GM23338 (cell line): ENCODE results near the gene ELFN1. TPM values are rescaled to one million over a fixed set of nuclear protein-coding genes. Genes with fewer than 3 reads are reported as not detected.

Experiments
- ATAC-seq: fragments of 200-7000 bp; cut with Tn5 transposase; 3 replicates; pipeline ENCODE4 v1.9.1; 2020
- DNase-seq: peaks from one replicate; pipeline ENCODE4 v3.0.0-alpha.2; 2015; ENCODE audit warnings: low spot score
- H2AFZ ChIP-seq: fragments of 200-600 bp; sonication (generic); 2 replicates; pipeline ENCODE4 v1.8.0; 2016; ENCODE audit warnings: antibody characterized with exemption, mild to moderate bottlenecking, moderate library complexity
- H3F3A ChIP-seq: fragments of 200-600 bp; sonication (generic); replicated peaks from 2 replicates; pipeline ENCODE4 v1.8.0; 2017; ENCODE audit warnings: antibody characterized with exemption, mixed run types, low read depth
- H3K27ac ChIP-seq: fragments of 200-600 bp; sonication (generic); 2 replicates; pipeline ENCODE4 v1.6.1; 2016; ENCODE audit warnings: low read depth
- H3K27me3 ChIP-seq: fragments of 200-600 bp; sonication (generic); 2 replicates; pipeline ENCODE4 v1.8.0; 2016; ENCODE audit warnings: mild to moderate bottlenecking, mixed run types, moderate library complexity; ENCODE audit not compliant: insufficient read depth
- H3K36me3 ChIP-seq: fragments of 200-600 bp; sonication (generic); 2 replicates; pipeline ENCODE4 v1.8.0; 2016; ENCODE audit warnings: mild to moderate bottlenecking; ENCODE audit not compliant: insufficient read depth
- H3K4me1 ChIP-seq: fragments of 200-600 bp; sonication (generic); 2 replicates; pipeline ENCODE4 v1.8.0; 2016; ENCODE audit warnings: mild to moderate bottlenecking, moderate library complexity; ENCODE audit not compliant: insufficient read depth
- H3K4me2 ChIP-seq: fragments of 200-600 bp; sonication (generic); 2 replicates; pipeline ENCODE4 v1.7.1; 2017; ENCODE audit warnings: mixed run types
- H3K4me3 ChIP-seq: fragments of 200-600 bp; sonication (generic); 2 replicates; pipeline ENCODE4 v1.6.1; 2016; ENCODE audit warnings: mixed run types
- H3K79me2 ChIP-seq: fragments of 200-600 bp; sonication (generic); replicated peaks from 2 replicates; pipeline ENCODE4 v1.8.0; 2017; ENCODE audit warnings: mild to moderate bottlenecking; ENCODE audit not compliant: insufficient read depth
- H3K9me2 ChIP-seq: fragments of 200-600 bp; sonication (generic); 2 replicates; pipeline ENCODE4 v1.8.0; 2017; ENCODE audit not compliant: insufficient read depth
- H4K20me1 ChIP-seq: fragments of 200-600 bp; sonication (generic); replicated peaks from 2 replicates; pipeline ENCODE4 v1.8.0; 2017; ENCODE audit warnings: mild to moderate bottlenecking; ENCODE audit not compliant: insufficient read depth
- H3K27ac Mint-ChIP-seq: 2 replicates; pipeline ENCODE4 v1.8.0; 2020; ENCODE audit warnings: inconsistent platforms, mild to moderate bottlenecking, moderate library complexity, mixed read lengths
- H3K27me3 Mint-ChIP-seq: 3 replicates; pipeline ENCODE4 v1.8.0; 2022; ENCODE audit warnings: low read depth, mild to moderate bottlenecking, moderate library complexity, mixed read lengths, inconsistent platforms; ENCODE audit not compliant: insufficient read depth, poor library complexity
- H3K36me3 Mint-ChIP-seq: 3 replicates; pipeline ENCODE4 v1.8.0; 2021; ENCODE audit warnings: low read depth, mild to moderate bottlenecking, inconsistent platforms, moderate library complexity, mixed read lengths
- H3K4me1 Mint-ChIP-seq: 3 replicates; pipeline ENCODE4 v1.8.0; 2020; ENCODE audit warnings: mild to moderate bottlenecking, inconsistent platforms, mixed read lengths
- H3K4me3 Mint-ChIP-seq: 3 replicates; pipeline ENCODE4 v1.8.0; 2021; ENCODE audit warnings: moderate library complexity, mild to moderate bottlenecking, inconsistent platforms, mixed read lengths
- H3K9me3 Mint-ChIP-seq: 3 replicates; pipeline ENCODE4 v1.8.0; 2020; ENCODE audit warnings: moderate library complexity, mild to moderate bottlenecking, inconsistent platforms, mixed read lengths
- CREB1 ChIP-seq: fragments of 250-450 bp; sonication (Bioruptor Pico); IDR thresholded peaks from 2 replicates; pipeline ENCODE4 v1.5.0; 2020; ENCODE audit warnings: low read depth, mild to moderate bottlenecking, moderate library complexity
- ETS1 ChIP-seq: IDR thresholded peaks from 2 replicates; pipeline ENCODE4 v1.6.1; 2016; ENCODE audit warnings: antibody characterized with exemption
- EZH2 ChIP-seq: fragments of 200-600 bp; sonication (generic); IDR thresholded peaks from one replicate; pipeline ENCODE4 v1.8.0; 2017; ENCODE audit warnings: antibody characterized with exemption, mild to moderate bottlenecking, low read depth; ENCODE audit not compliant: unreplicated experiment
- EZH2phosphoT487 ChIP-seq: fragments of 200-600 bp; sonication (generic); IDR thresholded peaks from one replicate; pipeline ENCODE4 v1.8.1; 2018; ENCODE audit warnings: antibody characterized with exemption; ENCODE audit not compliant: unreplicated experiment
- JUNB ChIP-seq: IDR thresholded peaks from one replicate; pipeline ENCODE4 v1.6.1; 2016; ENCODE audit warnings: antibody characterized with exemption; ENCODE audit not compliant: unreplicated experiment
- NANOG ChIP-seq: IDR thresholded peaks from 2 replicates; pipeline ENCODE4 v1.6.1; 2016; ENCODE audit warnings: antibody characterized with exemption, borderline replicate concordance
- POLR2AphosphoS5 ChIP-seq: IDR thresholded peaks from 2 replicates; pipeline ENCODE4 v1.6.1; 2016; ENCODE audit warnings: antibody characterized with exemption, low read depth
- REST ChIP-seq: IDR thresholded peaks from one replicate; pipeline ENCODE4 v1.6.1; 2018; ENCODE audit warnings: antibody characterized with exemption; ENCODE audit not compliant: unreplicated experiment
- STAT1 ChIP-seq: IDR thresholded peaks from one replicate; pipeline ENCODE4 v1.6.1; 2016; ENCODE audit warnings: antibody characterized with exemption; ENCODE audit not compliant: unreplicated experiment
- ZNF114 ChIP-seq: fragments of 250-450 bp; sonication (Bioruptor Pico); IDR thresholded peaks from 2 replicates; pipeline ENCODE4 v1.5.0; 2020; ENCODE audit warnings: mild to moderate bottlenecking, moderate library complexity
- ZNF331 ChIP-seq: fragments of 250-450 bp; sonication (Bioruptor Pico); IDR thresholded peaks from 2 replicates; pipeline ENCODE4 v1.5.0; 2020; ENCODE audit warnings: low read depth, mild to moderate bottlenecking, moderate library complexity
- ZNF462 ChIP-seq: fragments of 250-450 bp; sonication (Bioruptor Pico); IDR thresholded peaks from 2 replicates; pipeline ENCODE4 v1.5.0; 2020; ENCODE audit warnings: mild to moderate bottlenecking, moderate library complexity
- polyA plus RNA-seq: library from polyadenylated mRNA; unstranded; fragments of >200 nt; fragmentation: Nextera tagmentation; extraction: Ambion mirVana; gene quantifications from 2 replicates; pipeline ENCODE4 v1.2.1, GENCODE V29; 2016
- total RNA-seq: library from RNA; depleted of rRNA; stranded (reverse); fragments of >200 nt; shearing (Covaris generic); gene quantifications from 2 replicates; pipeline ENCODE4 v1.2.3, GENCODE V29; 2014

The ELFN1 gene
- total and polyA plus RNA-seq, 2 experiments from 2014 or later: 0.08 to 3.5 TPM

- TF ChIP-seq ETS1: no peak
- Histone ChIP-seq H3F3A (no peaks in the 10 kb centered on the region), H4K20me1 (no peaks in the 10 kb centered on the region), H3K4me3 (no peak overlapping the region), H3K9me2 (no peaks in the 10 kb centered on the region), H2AFZ (no peak overlapping the region), H3K79me2 (no peaks in the 10 kb centered on the region), H3K4me1 (no peaks in the 10 kb centered on the region), H3K36me3 (no peaks in the 10 kb centered on the region), H3K27ac (no peak overlapping the region), H3K27me3 (no peaks in the 10 kb centered on the region), H3K4me2 (no peak overlapping the region)
- Mint-ChIP-seq H3K4me3 (no peak overlapping the region), H3K9me3 (no peaks in the 10 kb centered on the region), H3K36me3 (no peaks in the 10 kb centered on the region; the same call in 2 of the 3 replicates), H3K27ac (no peak overlapping the region), H3K27me3 (peaks cover 12% of the 10 kb centered on the region), H3K4me1 (peaks cover 3% of the 10 kb centered on the region; the same call in 2 of the 3 replicates)
- DNase-seq (no peak), ATAC-seq (no peak)
Measured at GRCh38 chr7:1748839-1749173, 78.7 kb downstream of the ELFN1 start.

- no peaks in the 10 kb centered on the region; the same call in 2 of the 3 replicates for H3K36me3 Mint-ChIP-seq
- no peak for TF ChIP-seq ZNF114 (CRISPR knock-in tag)
- no peak for TF ChIP-seq REST
- no peak for TF ChIP-seq EZH2
- TF ChIP-seq ZNF462: no peak
- no peak for TF ChIP-seq ZNF331
- TF ChIP-seq STAT1: no peak
- no peak for TF ChIP-seq CREB1 (CRISPR knock-in tag)
- no peak for TF ChIP-seq POLR2AphosphoS5
- TF ChIP-seq JUNB: no peak
- TF ChIP-seq EZH2phosphoT487: no peak
- TF ChIP-seq NANOG: no peak
Measured at GRCh38 chr7:1749351-1749863, 79.3 kb downstream of the ELFN1 start.

More at GRCh38 chr7:1749351-1749863, 79.3 kb downstream of the ELFN1 start:
- DNase-seq (no peak), ATAC-seq (no peak)
- no peaks in the 10 kb centered on the region for H3K9me2 ChIP-seq
- H3K27ac ChIP-seq: no peak overlapping the region
- H3K4me1 ChIP-seq: no peaks in the 10 kb centered on the region
- no peak overlapping the region for H3K27ac Mint-ChIP-seq
- no peak overlapping the region for H3K4me3 Mint-ChIP-seq
- H3K79me2 ChIP-seq: no peaks in the 10 kb centered on the region
- H3F3A ChIP-seq: no peaks in the 10 kb centered on the region
- no peaks in the 10 kb centered on the region for H3K36me3 ChIP-seq
- no peak overlapping the region for H3K4me3 ChIP-seq
- peaks cover 3% of the 10 kb centered on the region; the same call in 2 of the 3 replicates for H3K4me1 Mint-ChIP-seq
- H4K20me1 ChIP-seq: no peaks in the 10 kb centered on the region
- H3K27me3 Mint-ChIP-seq: peaks cover 13% of the 10 kb centered on the region
- no peaks in the 10 kb centered on the region for H3K9me3 Mint-ChIP-seq
- no peak overlapping the region for H2AFZ ChIP-seq
- no peaks in the 10 kb centered on the region for H3K27me3 ChIP-seq
- no peak overlapping the region for H3K4me2 ChIP-seq
